HCT116 (cell line): ENCODE data around the gene SLFN12L. TPM values are rescaled to one million over a fixed set of nuclear protein-coding genes. Genes with fewer than 3 reads are reported as not detected.

Source experiments
- ATAC-seq: fragments of 200-7000 bp; cut with Tn5 transposase; 2 replicates; pipeline ENCODE4 v1.9.1; 2020; ENCODE audit warnings: mild to moderate bottlenecking, moderate library complexity
- BruUV-seq: library from RNA; stranded (reverse); fragments of 400-500 nt; replicated peaks from 2 replicates; lab custom pipeline; 2021; lab: Mats Ljungman, UMichigan
- CTCF ChIA-PET: fragments of 300-600 bp; sonication (Branson Sonifier 250); formaldehyde crosslinking; loops from one replicate; lab custom pipeline; 2021; ENCODE audit warnings: antibody characterized with exemption; lab: Charles Lee
- POLR2A ChIA-PET: fragments of 300-600, 350-600 bp; sonication (Branson Sonifier 250); formaldehyde crosslinking; loops from one replicate; lab custom pipeline; 2021; ENCODE audit warnings: antibody characterized with exemption; lab: Charles Lee
- RAD21 ChIA-PET, 2 experiments: fragments of 300-600 bp; sonication (Branson Sonifier 250); formaldehyde crosslinking; loops; one replicate each; lab custom pipeline; 2023; ENCODE audit warnings: low total read pairs in 2 of 2; ENCODE audit not compliant: uncharacterized antibody in 2 of 2, unreplicated experiment in 2 of 2, low non-redundant PET in 1 of 2; lab: Charles Lee
- DNase-seq: peaks from one replicate; pipeline ENCODE4 v3.0.0-alpha.2; 2010; ENCODE audit warnings: low read depth, low spot score
- H2AFZ ChIP-seq: fragments of 200-600 bp; shearing (Covaris generic), sonication (generic); 2 replicates; pipeline ENCODE4 v1.6.1; 2017; ENCODE audit warnings: low read depth, mixed run types, mixed read lengths, antibody characterized with exemption, low read length; ENCODE audit not compliant: poor library complexity, severe bottlenecking
- H3K27ac ChIP-seq: 2 replicates; pipeline ENCODE4 v1.5.1; 2012; ENCODE audit warnings: low read depth, low read length
- H3K27me3 ChIP-seq: fragments of 200-600 bp; sonication (generic); 2 replicates; pipeline ENCODE4 v1.6.1; 2016; ENCODE audit warnings: mixed run types, low read length, mixed read lengths; ENCODE audit not compliant: insufficient read depth
- H3K36me3 ChIP-seq, 2 experiments: fragments of 200-500 bp in 1 of 2; fragments of 200-600 bp in 1 of 2; sonication (Bioruptor generic) in 1 of 2; sonication (generic) in 1 of 2; 2 replicates each; pipeline versions ENCODE4 v1.5.1 to v1.6.1; 2014 to 2016; ENCODE audit warnings: low read length in 2 of 2, inconsistent platforms in 1 of 2, mixed read lengths in 1 of 2, mixed run types in 1 of 2; ENCODE audit not compliant: insufficient read depth in 2 of 2, control insufficient read depth in 1 of 2
- H3K4me1 ChIP-seq, 2 experiments: fragments of 200-600 bp in 1 of 2; sonication (generic) in 1 of 2; 2 replicates each; pipeline versions ENCODE4 v1.5.1 to v1.6.1; 2012 to 2017; ENCODE audit warnings: low read length in 2 of 2, inconsistent platforms in 1 of 2, mild to moderate bottlenecking in 1 of 2, mixed read lengths in 1 of 2, mixed run types in 1 of 2, moderate library complexity in 1 of 2; ENCODE audit not compliant: insufficient read depth in 2 of 2, control insufficient read depth in 1 of 2
- H3K4me2 ChIP-seq: fragments of 200-600 bp; sonication (generic); 2 replicates; pipeline ENCODE4 v1.6.1; 2017; ENCODE audit warnings: mixed run types, low read length, mixed read lengths
- H3K4me3 ChIP-seq, 2 experiments: fragments of 200-600 bp in 1 of 2; sonication (generic) in 1 of 2; replicated peaks in 1 of 2; 2 replicates each; pipeline ENCODE4 v1.5.1; 2011 to 2016; ENCODE audit warnings: low read length in 2 of 2, control low read depth in 1 of 2, low read depth in 1 of 2, mild to moderate bottlenecking in 1 of 2, mixed read lengths in 1 of 2, mixed run types in 1 of 2
- H3K79me2 ChIP-seq: fragments of 200-600 bp; sonication (generic); 2 replicates; pipeline ENCODE4 v1.6.1; 2017; ENCODE audit warnings: mild to moderate bottlenecking, mixed run types, low read length, moderate library complexity, mixed read lengths; ENCODE audit not compliant: insufficient read depth
- H3K9ac ChIP-seq: fragments of 200-600 bp; sonication (generic); 2 replicates; pipeline ENCODE4 v1.6.1; 2016; ENCODE audit warnings: low read length, mixed read lengths
- H3K9me2 ChIP-seq: fragments of 200-600 bp; sonication (generic), shearing (Covaris generic); 2 replicates; pipeline ENCODE4 v1.6.1; 2017; ENCODE audit warnings: mixed run types, mild to moderate bottlenecking, moderate library complexity; ENCODE audit not compliant: insufficient read depth
- H3K9me3 ChIP-seq, 2 experiments: fragments of 200-500 bp in 1 of 2; fragments of 200-600 bp in 1 of 2; sonication (Bioruptor generic) in 1 of 2; sonication (generic) in 1 of 2; 2 replicates each; pipeline ENCODE4 v1.6.1; 2014 to 2017; ENCODE audit warnings: low read length in 2 of 2, mixed read lengths in 2 of 2, inconsistent platforms in 1 of 2, low read depth in 1 of 2, mild to moderate bottlenecking in 1 of 2, mixed run types in 1 of 2, moderate library complexity in 1 of 2; ENCODE audit not compliant: control insufficient read depth in 1 of 2, insufficient read depth in 1 of 2
- H4K20me1 ChIP-seq: fragments of 200-600 bp; sonication (generic), shearing (Covaris generic); 2 replicates; pipeline ENCODE4 v1.6.1; 2017; ENCODE audit warnings: mixed run types, mild to moderate bottlenecking, moderate library complexity; ENCODE audit not compliant: insufficient read depth
- CEBPB ChIP-seq: IDR thresholded peaks from 2 replicates; pipeline ENCODE4 v1.6.1; 2012; ENCODE audit warnings: low read depth
- EGR1 ChIP-seq: IDR thresholded peaks from 2 replicates; pipeline ENCODE4 v1.6.1; 2012; ENCODE audit warnings: low read depth
- EZH2 ChIP-seq: fragments of 200-600 bp; sonication (generic); IDR thresholded peaks from 2 replicates; pipeline ENCODE4 v1.6.1; 2017; ENCODE audit warnings: antibody characterized with exemption, mixed run types
- EZH2phosphoT487 ChIP-seq: fragments of 200-600 bp; IDR thresholded peaks from 2 replicates; pipeline ENCODE4 v1.6.1; 2018; ENCODE audit warnings: antibody characterized with exemption, borderline replicate concordance
- JUND ChIP-seq: IDR thresholded peaks from 2 replicates; pipeline ENCODE4 v1.6.1; 2012
- RAD21 ChIP-seq: IDR thresholded peaks from 2 replicates; pipeline ENCODE4 v1.6.1; 2012; ENCODE audit warnings: low read depth, mild to moderate bottlenecking
- REST ChIP-seq: IDR thresholded peaks from 2 replicates; pipeline ENCODE4 v1.6.1; 2012; ENCODE audit warnings: low read depth
- SIN3A ChIP-seq: IDR thresholded peaks from 2 replicates; pipeline ENCODE4 v1.6.1; 2012; ENCODE audit warnings: low read depth
- SRF ChIP-seq: IDR thresholded peaks from 2 replicates; pipeline ENCODE4 v1.6.1; 2012; ENCODE audit warnings: low read depth
- YY1 ChIP-seq: IDR thresholded peaks from 2 replicates; pipeline ENCODE4 v1.6.1; 2011; ENCODE audit warnings: low read length, low read depth, moderate library complexity, mild to moderate bottlenecking; ENCODE audit not compliant: insufficient replicate concordance; ENCODE audit errors: extremely low read depth
- ZBTB33 ChIP-seq: IDR thresholded peaks from 2 replicates; pipeline ENCODE4 v1.6.1; 2011; ENCODE audit warnings: mild to moderate bottlenecking, low read length, moderate library complexity; ENCODE audit not compliant: insufficient replicate concordance; ENCODE audit errors: extremely low read depth
- ZFX ChIP-seq: fragments of 450-650 bp; IDR thresholded peaks from 2 replicates; pipeline ENCODE4 v1.6.1; 2017
- ZNF274 ChIP-seq: fragments of 200-500 bp; sonication (Bioruptor generic); IDR thresholded peaks from 2 replicates; pipeline ENCODE4 v1.6.1; 2014; ENCODE audit warnings: mild to moderate bottlenecking, low read depth, low read length, inconsistent platforms
- intact Hi-C: fragments of 100-400 bp; cut with micrococcal nuclease; formaldehyde crosslinking; loops from 2 replicates; pipeline ENCODE4 v1.10.0; 2022
- total RNA-seq: library from RNA; stranded (reverse); gene quantifications from one replicate; pipeline ENCODE4 v1.2.1, GENCODE V29; 2021; ENCODE audit not compliant: unreplicated experiment
- TF ChIP-seq, protein P1 (sequence below), 3 experiments: fragments of 200-600 bp in 1 of 3; sonication (generic) in 1 of 3; IDR thresholded peaks in 2 of 3; conservative IDR thresholded peaks in 1 of 3; 2 replicates each; pipeline ENCODE4 v1.5.1; 2012 to 2017; ENCODE audit warnings: low read depth in 2 of 3, low read length in 2 of 3, antibody characterized with exemption in 1 of 3, borderline replicate concordance in 1 of 3, control low read depth in 1 of 3, mild to moderate bottlenecking in 1 of 3, mixed read lengths in 1 of 3, mixed run types in 1 of 3, moderate library complexity in 1 of 3; ENCODE audit not compliant: insufficient read depth in 1 of 3
- TF ChIP-seq, protein P2 (sequence below): IDR thresholded peaks from 2 replicates; pipeline ENCODE4 v1.6.1; 2012

The SLFN12L gene
- total RNA-seq, 1 experiment from 2014 or later, result 0.17 TPM

DNA sequence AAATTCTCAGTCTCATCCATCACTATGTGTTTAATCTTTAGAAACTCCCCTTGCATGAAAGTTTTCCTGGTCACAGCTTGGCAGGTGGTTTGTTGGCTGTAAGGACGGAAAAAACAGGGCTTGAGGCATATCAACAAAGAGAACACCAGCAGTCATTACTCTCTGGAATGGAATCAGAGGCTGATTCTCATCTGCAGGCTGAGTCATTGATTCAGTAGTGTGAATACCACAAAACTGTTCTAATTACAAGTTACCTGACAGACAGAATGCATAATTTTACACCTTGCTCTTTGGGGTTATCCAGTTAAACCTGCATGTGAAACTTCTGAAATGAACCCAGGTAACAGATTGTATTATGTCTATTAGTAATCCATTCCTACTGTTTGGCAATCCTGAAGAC is 11.5 kb upstream of the SLFN12L start (continued):
- TF ChIP-seq ZBTB33, result no peak
- no peak for TF ChIP-seq EGR1
- no peak for TF ChIP-seq SRF
- TF ChIP-seq CEBPB, result no peak

DNA sequence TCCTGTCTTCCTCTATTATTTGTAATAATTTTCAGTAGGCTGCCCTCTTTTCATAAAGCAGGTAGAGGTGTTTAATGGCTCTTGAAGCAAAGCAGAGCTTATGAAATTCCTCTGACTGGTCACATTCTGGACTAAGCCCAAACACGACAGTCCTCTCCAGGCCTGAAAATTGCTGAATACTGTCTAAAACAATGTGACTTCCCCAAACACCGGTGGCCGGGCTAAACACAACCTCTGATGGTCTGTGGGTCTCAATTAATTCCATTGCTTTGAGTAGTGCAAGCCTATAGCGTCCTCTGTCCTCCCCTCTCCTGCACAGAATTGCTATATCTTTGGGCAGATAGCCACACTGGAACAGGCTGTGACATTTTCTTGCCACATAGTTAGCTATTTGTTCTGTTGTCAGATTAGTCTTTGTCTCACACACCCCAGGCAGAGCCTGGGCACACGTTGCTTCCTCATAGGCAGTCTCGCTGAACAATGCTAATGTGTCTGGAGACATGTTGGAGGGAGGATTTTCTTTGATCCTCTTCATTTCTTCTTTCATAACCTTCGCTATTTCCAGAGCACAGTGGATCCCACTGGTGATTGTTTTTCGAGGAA is 10.8 kb upstream of the SLFN12L start:
- CTCF ChIA-PET, result no interaction called here
- no peak overlapping the region for H2AFZ ChIP-seq
- no peak overlapping the region for H3K27ac ChIP-seq
- H3K36me3 ChIP-seq, result no peaks in the 10 kb centered on the region
- H3K9ac ChIP-seq, result no peak overlapping the region
- ATAC-seq, result no peak
- no peak overlapping the region for H3K4me2 ChIP-seq
- H3K27me3 ChIP-seq, result peaks cover 44% of the 10 kb centered on the region; the same call in 1 of the 2 replicates
- H3K4me3 ChIP-seq, result no peak overlapping the region
- RAD21 ChIA-PET, result no interaction called here
- H4K20me1 ChIP-seq, result no peaks in the 10 kb centered on the region
- BruUV-seq, result no TSS peak
- H3K79me2 ChIP-seq, result no peaks in the 10 kb centered on the region
- no peak for DNase-seq
- POLR2A ChIA-PET, result no interaction called here
- no peaks in the 10 kb centered on the region for H3K4me1 ChIP-seq
- H3K9me3 ChIP-seq, result no peaks in the 10 kb centered on the region
- H3K9me2 ChIP-seq, result no peaks in the 10 kb centered on the region
- intact Hi-C loops, result no loop called here
- TF ChIP-seq, protein P1, sequence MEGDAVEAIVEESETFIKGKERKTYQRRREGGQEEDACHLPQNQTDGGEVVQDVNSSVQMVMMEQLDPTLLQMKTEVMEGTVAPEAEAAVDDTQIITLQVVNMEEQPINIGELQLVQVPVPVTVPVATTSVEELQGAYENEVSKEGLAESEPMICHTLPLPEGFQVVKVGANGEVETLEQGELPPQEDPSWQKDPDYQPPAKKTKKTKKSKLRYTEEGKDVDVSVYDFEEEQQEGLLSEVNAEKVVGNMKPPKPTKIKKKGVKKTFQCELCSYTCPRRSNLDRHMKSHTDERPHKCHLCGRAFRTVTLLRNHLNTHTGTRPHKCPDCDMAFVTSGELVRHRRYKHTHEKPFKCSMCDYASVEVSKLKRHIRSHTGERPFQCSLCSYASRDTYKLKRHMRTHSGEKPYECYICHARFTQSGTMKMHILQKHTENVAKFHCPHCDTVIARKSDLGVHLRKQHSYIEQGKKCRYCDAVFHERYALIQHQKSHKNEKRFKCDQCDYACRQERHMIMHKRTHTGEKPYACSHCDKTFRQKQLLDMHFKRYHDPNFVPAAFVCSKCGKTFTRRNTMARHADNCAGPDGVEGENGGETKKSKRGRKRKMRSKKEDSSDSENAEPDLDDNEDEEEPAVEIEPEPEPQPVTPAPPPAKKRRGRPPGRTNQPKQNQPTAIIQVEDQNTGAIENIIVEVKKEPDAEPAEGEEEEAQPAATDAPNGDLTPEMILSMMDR (IDR thresholded peaks at IDR 0.05 in 2 of 3, conservative IDR thresholded peaks at IDR 0.05 in 1 of 3; ENCODE audit: borderline replicate concordance in 1 of 3, insufficient read depth in 1 of 3, low read depth in 2 of 3, low read length in 2 of 3), result no peak
- no peak for TF ChIP-seq ZNF274
- no peak for TF ChIP-seq SIN3A
- no peak for TF ChIP-seq RAD21
- no peak for TF ChIP-seq ZFX
- TF ChIP-seq EZH2, result no peak
- no peak for TF ChIP-seq REST
- TF ChIP-seq, protein P2, sequence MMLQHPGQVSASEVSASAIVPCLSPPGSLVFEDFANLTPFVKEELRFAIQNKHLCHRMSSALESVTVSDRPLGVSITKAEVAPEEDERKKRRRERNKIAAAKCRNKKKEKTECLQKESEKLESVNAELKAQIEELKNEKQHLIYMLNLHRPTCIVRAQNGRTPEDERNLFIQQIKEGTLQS, result no peak
- no peak for TF ChIP-seq JUND
- TF ChIP-seq ZBTB33, result no peak
- no peak for TF ChIP-seq YY1
- no peak for TF ChIP-seq EZH2phosphoT487
